ENCODE results near the gene RNF224. TPM values are rescaled to one million over a fixed set of nuclear protein-coding genes. Genes with fewer than 3 reads are reported as not detected.

Gene RNF224
- total RNA-seq, 4 donors from 2014 or later, result not detected

DNA sequence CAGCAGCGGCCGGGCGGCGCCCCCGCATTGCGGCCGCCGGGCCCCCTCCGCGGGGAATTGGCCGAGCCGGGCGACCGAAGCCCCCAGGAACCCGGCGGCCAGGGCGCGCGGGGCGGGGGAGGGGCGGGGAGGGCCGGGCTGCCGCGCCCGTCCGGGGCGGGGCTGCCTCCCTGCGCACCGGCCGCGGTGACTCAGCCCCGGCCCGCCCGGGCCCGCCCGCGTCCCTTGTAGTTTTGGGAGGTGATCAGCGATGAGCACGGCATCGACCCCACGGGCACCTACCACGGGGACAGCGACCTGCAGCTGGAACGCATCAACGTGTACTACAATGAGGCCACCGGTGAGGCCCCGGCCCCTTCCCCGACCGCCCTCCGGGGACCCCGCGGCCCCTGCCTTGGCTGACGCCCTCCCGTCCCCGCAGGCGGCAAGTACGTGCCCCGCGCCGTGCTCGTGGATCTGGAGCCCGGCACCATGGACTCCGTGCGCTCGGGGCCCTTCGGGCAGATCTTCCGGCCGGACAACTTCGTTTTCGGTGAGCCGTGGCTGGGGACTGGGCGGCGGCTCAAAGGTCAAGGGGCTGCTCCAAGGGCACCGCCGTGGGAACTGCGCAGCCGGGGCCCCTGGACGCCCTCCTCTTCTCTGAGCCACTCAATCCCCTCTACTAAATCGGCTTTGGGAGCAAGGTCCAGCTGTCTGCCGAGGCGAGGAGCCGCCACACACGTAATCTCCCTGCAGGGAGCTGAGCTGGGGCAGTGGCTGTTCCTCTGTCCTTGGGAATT, 14.4 kb downstream of the RNF224 start:
- no peak for TF ChIP-seq CTCF (IDR thresholded peaks at IDR 0.05; ENCODE audit: low read depth)

- no peak for TF ChIP-seq CTCF (IDR thresholded peaks at IDR 0.05; ENCODE audit: low read depth)
Observed at GRCh38 chr9:137242269-137243203, 15.2 kb downstream of the RNF224 start.

DNA sequence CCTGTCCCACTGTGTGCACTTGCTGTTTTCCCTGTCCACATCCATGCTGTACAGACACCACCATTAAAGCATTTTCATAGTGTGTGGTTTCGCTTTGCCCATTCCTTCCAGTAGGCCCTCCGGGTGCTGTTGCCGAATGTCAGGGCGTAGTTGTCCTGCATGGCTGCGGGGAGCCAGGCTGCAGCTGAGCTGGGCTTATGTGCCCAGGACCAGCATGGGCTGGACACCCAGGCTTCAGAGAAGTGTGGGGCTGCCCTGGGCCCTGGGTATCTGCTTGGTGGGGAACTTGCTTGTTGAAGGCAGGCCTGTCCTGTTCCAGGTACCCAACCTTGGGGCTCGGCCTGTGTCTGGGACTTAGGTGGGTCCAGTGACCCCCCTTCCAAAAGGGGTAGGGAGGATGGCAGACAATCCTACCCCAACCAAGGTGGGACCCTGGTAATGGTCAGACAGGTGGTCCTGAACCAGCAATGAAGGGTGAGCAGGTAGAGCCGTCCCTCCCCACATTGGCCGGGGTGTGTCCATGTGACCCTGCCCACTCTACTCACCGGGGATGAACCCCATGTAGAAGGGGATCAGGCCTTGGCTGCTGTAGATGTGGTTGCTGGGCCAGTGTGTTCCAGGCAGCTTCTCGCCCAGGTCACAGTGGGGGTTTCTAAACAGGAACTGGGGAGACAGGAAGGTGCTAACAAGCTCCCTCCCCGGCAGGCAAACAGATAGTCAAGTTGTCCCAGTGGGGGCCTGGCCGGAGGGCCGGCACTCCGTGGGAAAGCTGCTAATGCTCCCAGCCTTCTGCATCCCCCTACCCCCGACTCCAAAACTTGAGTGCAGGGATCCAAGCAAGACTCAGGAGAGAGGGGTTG, 16.6 kb downstream of the RNF224 start:
- TF ChIP-seq CTCF (IDR thresholded peaks at IDR 0.05; ENCODE audit: low read depth), result no peak

- TF ChIP-seq CTCF (IDR thresholded peaks at IDR 0.05; ENCODE audit: low read depth), result no peak
Observed at GRCh38 chr9:137244486-137245449, 17.5 kb downstream of the RNF224 start.

GRCh38 chr9:137245450-137246421, 18.4 kb downstream of the RNF224 start:
- no peak for TF ChIP-seq CTCF (IDR thresholded peaks at IDR 0.05; ENCODE audit: low read depth)
